Measurements from ENCODE around the gene ALK.

The ALK gene

DNA sequence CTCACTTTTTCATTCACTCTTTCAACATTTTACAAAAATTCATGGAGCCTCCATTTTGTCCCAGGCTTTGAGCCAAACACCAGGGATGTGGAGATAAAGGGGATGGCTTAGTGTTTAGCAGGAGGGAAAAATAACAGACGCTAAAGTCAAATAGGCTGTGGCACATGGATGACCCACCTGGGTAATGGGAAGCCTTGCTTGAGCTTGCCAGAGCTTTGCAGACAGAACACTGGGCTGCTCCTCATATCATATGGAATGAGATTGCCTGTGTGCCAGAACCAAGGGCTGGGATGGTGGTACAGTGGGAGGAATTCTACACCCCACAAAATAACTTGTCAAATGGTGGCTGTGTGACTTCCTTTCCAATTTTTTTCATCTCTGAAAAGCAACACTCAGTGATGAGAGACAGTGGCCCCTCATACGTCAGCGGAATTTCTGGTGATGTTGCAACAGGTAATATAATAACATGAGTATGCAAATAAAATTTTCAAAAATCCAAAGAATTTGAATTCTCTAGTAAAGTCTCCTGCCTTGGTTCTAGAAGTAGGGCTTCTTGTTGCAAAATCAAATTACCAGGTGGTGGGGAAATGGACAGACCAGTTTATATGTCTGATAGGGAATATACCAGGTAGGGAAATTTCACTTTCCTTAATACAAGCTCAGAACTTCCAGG, 553.3 kb downstream of the ALK start:
- H3K4me3 Mint-ChIP-seq: no peak overlapping the region
- H3K36me3 Mint-ChIP-seq: no peaks in the 10 kb centered on the region
- H3K27ac Mint-ChIP-seq: no peak overlapping the region
- H3K27me3 Mint-ChIP-seq: peaks cover 7% of the 10 kb centered on the region
- H3K9me3 Mint-ChIP-seq (ENCODE audit: low read depth): no peaks in the 10 kb centered on the region
- H3K4me1 Mint-ChIP-seq (ENCODE audit: low read depth): no peaks in the 10 kb centered on the region

DNA sequence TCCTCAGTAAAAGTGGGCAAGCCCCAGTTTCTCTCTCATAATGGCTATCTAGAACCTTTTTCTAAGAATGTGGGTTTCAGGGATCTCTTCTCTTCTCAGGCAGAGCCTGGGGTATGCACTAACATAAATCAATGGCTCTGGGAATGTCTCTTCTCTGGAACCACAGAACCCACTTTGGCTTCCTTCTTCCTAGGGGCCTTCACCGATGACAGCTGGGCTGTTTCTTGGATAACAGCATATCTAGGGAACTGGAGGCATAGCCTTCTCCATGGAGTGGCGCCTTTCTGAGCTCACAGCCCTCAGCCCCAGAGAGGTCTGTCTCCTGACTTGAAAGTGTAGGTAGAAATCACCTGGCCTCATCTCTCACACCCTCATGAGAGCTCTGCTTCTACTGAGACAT, 558.3 kb downstream of the ALK start:
- H3K4me1 Mint-ChIP-seq (ENCODE audit: low read depth): no peaks in the 10 kb centered on the region
- no peaks in the 10 kb centered on the region for H3K9me3 Mint-ChIP-seq (ENCODE audit: low read depth)
- no peaks in the 10 kb centered on the region for H3K36me3 Mint-ChIP-seq
- H3K27me3 Mint-ChIP-seq: peaks cover 13% of the 10 kb centered on the region
- no peak overlapping the region for H3K27ac Mint-ChIP-seq
- no peak overlapping the region for H3K4me3 Mint-ChIP-seq

DNA sequence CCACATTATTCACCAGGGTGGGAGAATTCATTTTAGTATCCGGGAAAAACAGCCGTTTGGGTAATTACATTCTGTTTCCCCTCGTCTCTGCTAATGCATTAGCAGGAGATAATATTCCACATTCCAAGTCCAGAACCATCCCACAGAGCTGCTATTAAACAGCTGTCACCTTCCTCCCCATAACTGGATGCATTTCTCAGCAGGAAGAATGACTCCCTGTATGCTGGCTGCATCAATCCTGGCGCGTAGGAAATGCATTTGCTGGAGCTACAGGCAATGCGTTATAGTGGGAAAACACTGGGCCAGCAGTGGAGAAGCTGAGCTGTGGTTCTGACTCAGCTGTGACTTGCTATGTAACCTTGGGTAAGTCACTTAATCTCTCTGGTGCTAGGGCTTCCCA, 560.2 kb downstream of the ALK start:
- peaks cover 12% of the 10 kb centered on the region for H3K27me3 Mint-ChIP-seq
- H3K27ac Mint-ChIP-seq: no peak overlapping the region
- no peaks in the 10 kb centered on the region for H3K4me1 Mint-ChIP-seq (ENCODE audit: low read depth)
- no peak overlapping the region for H3K4me3 Mint-ChIP-seq
- H3K9me3 Mint-ChIP-seq (ENCODE audit: low read depth): no peaks in the 10 kb centered on the region
- H3K36me3 Mint-ChIP-seq: no peaks in the 10 kb centered on the region

DNA sequence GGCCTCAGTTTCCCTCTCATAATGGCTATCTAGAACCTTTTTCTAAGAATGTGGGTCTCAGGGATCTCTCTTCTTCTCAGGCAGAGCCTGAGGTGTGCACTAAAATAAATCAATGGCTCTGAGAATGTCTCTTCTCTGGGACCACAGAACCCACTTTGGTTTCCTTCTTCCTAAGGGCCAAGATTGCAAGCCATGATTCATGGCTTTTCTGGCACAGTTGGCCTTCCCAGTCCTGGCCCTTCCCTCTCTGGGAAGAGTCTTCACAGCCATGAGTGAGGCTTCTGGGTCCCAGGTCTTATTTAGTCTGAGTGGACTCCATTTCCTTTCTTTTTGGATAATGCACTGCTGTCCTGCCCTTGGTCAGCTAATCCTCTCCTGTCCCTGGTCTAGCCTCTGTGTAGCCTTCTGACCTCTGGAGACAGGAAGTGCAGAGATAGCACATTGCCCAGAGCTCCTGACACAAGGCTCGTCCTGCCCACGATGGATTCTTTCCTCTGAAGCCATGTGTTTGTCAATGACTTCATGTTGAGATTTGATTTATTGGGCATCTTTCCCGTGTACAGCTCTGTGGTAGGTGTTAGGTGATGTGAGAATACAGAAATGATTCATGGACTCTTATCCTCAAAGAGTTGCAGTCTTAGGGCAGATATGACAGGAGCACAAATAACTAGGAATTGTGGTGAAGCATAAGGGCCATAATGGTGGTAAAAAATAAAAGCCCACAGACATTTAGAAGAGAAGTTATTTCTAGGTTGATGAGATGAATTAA, 561.2 kb downstream of the ALK start:
- no peaks in the 10 kb centered on the region for H3K9me3 Mint-ChIP-seq (ENCODE audit: low read depth)
- peaks cover 10% of the 10 kb centered on the region for H3K27me3 Mint-ChIP-seq
- no peaks in the 10 kb centered on the region for H3K36me3 Mint-ChIP-seq
- no peaks in the 10 kb centered on the region for H3K4me1 Mint-ChIP-seq (ENCODE audit: low read depth)
- no peak overlapping the region for H3K4me3 Mint-ChIP-seq
- H3K27ac Mint-ChIP-seq: no peak overlapping the region

GRCh38 chr2:29353403-29353991, 567.9 kb downstream of the ALK start:
- Mint-ChIP-seq H3K27ac (no peak overlapping the region), H3K36me3 (no peaks in the 10 kb centered on the region), H3K27me3 (peaks cover 2% of the 10 kb centered on the region), H3K4me3 (no peak overlapping the region), H3K9me3 (ENCODE audit: low read depth) (no peaks in the 10 kb centered on the region), H3K4me1 (ENCODE audit: low read depth) (no peaks in the 10 kb centered on the region)

DNA sequence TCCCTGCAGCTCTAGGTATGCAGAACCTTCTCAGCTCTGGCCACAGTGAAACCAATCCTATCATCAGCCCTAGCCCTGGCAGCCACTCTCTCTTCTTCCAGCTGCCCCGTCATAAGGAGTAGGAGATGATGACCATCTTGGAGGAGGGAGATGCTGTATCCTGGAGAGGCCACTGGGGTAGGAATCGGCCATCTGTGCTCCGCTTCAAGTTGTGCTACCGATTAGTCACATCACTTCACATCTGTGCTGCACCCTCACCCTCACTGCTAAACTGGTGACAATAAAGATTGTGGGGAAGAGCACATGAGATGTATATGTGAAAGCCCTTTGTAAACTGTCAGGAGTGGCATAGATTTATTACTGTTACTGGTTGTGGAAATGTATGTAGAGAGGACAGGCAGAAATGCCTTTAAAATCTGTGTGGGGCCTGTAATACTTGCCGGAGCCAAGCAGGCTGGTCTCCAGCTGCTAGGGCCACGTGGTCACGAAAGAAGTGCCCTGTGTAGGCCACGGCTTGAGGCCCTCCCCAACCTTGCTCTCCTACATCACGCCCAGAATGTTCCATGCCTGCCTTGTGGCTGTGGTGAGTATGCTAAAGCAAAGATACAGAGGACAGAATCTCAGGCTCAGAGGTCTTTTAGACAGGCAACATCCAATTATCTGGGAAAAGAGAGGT, 569.3 kb downstream of the ALK start:
- Mint-ChIP-seq H3K4me3 (no peak overlapping the region), H3K4me1 (ENCODE audit: low read depth) (no peaks in the 10 kb centered on the region), H3K27ac (no peak overlapping the region), H3K36me3 (no peaks in the 10 kb centered on the region), H3K27me3 (no peaks in the 10 kb centered on the region), H3K9me3 (ENCODE audit: low read depth) (no peaks in the 10 kb centered on the region)

DNA sequence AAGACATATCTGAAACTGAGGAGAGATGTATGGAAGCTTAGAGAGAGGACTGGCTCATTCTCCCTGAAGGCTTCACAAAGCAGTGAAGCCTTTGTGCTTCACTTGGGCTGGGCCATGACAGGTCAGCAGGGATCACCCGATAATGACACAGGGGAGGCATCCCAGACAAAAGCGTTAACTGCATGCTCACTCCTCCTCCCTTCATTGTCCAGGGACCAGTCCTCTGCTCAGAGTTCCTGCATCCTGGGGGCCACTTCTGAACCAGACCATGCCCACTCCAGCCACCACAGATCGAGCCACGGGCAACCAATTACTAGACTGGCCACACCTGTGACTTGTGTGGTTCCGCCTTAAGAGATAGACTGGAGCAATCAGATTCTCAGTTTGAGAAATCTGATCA, 570.1 kb downstream of the ALK start:
- no peak overlapping the region for H3K4me3 Mint-ChIP-seq
- H3K27ac Mint-ChIP-seq: no peak overlapping the region
- H3K36me3 Mint-ChIP-seq: no peaks in the 10 kb centered on the region
- H3K9me3 Mint-ChIP-seq (ENCODE audit: low read depth): no peaks in the 10 kb centered on the region
- no peaks in the 10 kb centered on the region for H3K4me1 Mint-ChIP-seq (ENCODE audit: low read depth)
- no peaks in the 10 kb centered on the region for H3K27me3 Mint-ChIP-seq

GRCh38 chr2:29349316-29350030, 571.9 kb downstream of the ALK start:
- no peaks in the 10 kb centered on the region for H3K4me1 Mint-ChIP-seq (ENCODE audit: low read depth)
- H3K9me3 Mint-ChIP-seq (ENCODE audit: low read depth): no peaks in the 10 kb centered on the region
- no peak overlapping the region for H3K4me3 Mint-ChIP-seq
- no peak overlapping the region for H3K27ac Mint-ChIP-seq
- no peaks in the 10 kb centered on the region for H3K36me3 Mint-ChIP-seq
- no peaks in the 10 kb centered on the region for H3K27me3 Mint-ChIP-seq

- no peak overlapping the region for H3K4me3 Mint-ChIP-seq
- no peaks in the 10 kb centered on the region for H3K9me3 Mint-ChIP-seq (ENCODE audit: low read depth)
- no peaks in the 10 kb centered on the region for H3K36me3 Mint-ChIP-seq
- no peak overlapping the region for H3K27ac Mint-ChIP-seq
- H3K27me3 Mint-ChIP-seq: no peaks in the 10 kb centered on the region
- H3K4me1 Mint-ChIP-seq (ENCODE audit: low read depth): no peaks in the 10 kb centered on the region
These were observed 573.5 kb downstream of the ALK start for GRCh38 chr2:29347774-29348461.

DNA sequence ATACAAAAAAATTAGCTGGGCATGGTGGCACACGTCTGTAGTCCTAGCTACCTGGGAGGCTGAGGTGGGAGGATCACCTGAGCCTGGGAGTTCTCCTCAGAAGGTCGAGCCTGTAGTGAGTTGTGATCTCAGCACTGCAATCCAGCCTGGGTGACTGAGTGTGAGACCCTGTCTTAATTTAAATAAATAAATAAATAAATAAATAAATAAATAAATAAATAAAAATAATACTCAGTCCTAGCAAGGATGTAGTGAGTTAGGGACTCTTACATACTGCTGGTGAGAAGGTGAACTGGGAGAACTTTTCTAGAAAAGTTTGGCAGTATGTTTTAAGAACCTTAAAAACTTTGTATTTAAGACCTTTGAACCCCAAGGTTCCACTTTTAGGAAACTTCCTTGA, 576.1 kb downstream of the ALK start:
- Mint-ChIP-seq H3K9me3 (ENCODE audit: low read depth) (no peaks in the 10 kb centered on the region), H3K36me3 (no peaks in the 10 kb centered on the region), H3K4me1 (ENCODE audit: low read depth) (no peaks in the 10 kb centered on the region), H3K27me3 (no peaks in the 10 kb centered on the region), H3K27ac (no peak overlapping the region), H3K4me3 (no peak overlapping the region)

- H3K27ac Mint-ChIP-seq: no peak overlapping the region
- H3K36me3 Mint-ChIP-seq: no peaks in the 10 kb centered on the region
- no peaks in the 10 kb centered on the region for H3K9me3 Mint-ChIP-seq (ENCODE audit: low read depth)
- H3K4me3 Mint-ChIP-seq: no peak overlapping the region
- no peaks in the 10 kb centered on the region for H3K4me1 Mint-ChIP-seq (ENCODE audit: low read depth)
- no peaks in the 10 kb centered on the region for H3K27me3 Mint-ChIP-seq
These were observed 577.6 kb downstream of the ALK start for GRCh38 chr2:29343830-29344229.

- H3K4me1 Mint-ChIP-seq (ENCODE audit: low read depth): no peaks in the 10 kb centered on the region
- H3K27me3 Mint-ChIP-seq: no peaks in the 10 kb centered on the region
- H3K36me3 Mint-ChIP-seq: no peaks in the 10 kb centered on the region
- no peak overlapping the region for H3K4me3 Mint-ChIP-seq
- H3K27ac Mint-ChIP-seq: no peak overlapping the region
- H3K9me3 Mint-ChIP-seq (ENCODE audit: low read depth): no peaks in the 10 kb centered on the region
These were observed 584.8 kb downstream of the ALK start for GRCh38 chr2:29336341-29337241.

DNA sequence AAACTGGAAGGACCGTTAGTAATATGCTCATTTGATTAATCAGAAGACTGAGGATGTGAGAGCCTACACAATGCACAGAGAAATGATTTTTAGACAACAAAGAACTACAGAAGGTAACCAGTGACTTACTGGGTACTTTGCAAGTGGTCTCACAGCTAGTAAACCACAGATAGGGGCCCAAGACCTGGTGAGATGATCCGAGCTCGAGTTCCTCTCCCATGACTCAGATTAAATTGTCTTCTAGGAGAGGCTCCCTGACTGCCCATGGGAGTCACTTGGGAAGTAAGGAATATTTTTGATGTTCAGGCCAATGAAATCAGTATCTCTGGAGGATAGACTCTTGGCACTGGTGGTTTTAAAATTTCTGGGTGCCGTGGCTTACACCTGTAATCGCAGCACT, 586.0 kb downstream of the ALK start:
- H3K4me3 Mint-ChIP-seq: no peak overlapping the region
- H3K9me3 Mint-ChIP-seq (ENCODE audit: low read depth): no peaks in the 10 kb centered on the region
- H3K4me1 Mint-ChIP-seq (ENCODE audit: low read depth): no peaks in the 10 kb centered on the region

More for the DNA sequence above, 586.0 kb downstream of the ALK start:
- Mint-ChIP-seq H3K36me3 (no peaks in the 10 kb centered on the region), H3K27ac (no peak overlapping the region), H3K27me3 (no peaks in the 10 kb centered on the region)
